GM12878 (cell line): ENCODE data around the gene TKT. TPM values are rescaled to one million over a fixed set of nuclear protein-coding genes. Genes with fewer than 3 reads are reported as not detected.

Experiments
- ATAC-seq: fragments of 200-7000 bp; cut with Tn5 transposase; 3 replicates; pipeline ENCODE4 v1.9.1; 2020; ENCODE audit warnings: mild to moderate bottlenecking, moderate library complexity
- BruUV-seq: library from RNA; stranded (reverse); fragments of 400-500 nt; replicated peaks from 2 replicates; lab custom pipeline; 2021; lab: Mats Ljungman, UMichigan
- CTCF ChIA-PET: fragments of 300-600 bp; sonication (Branson Sonifier 250); formaldehyde crosslinking; extraction: SDS; loops from one replicate; lab custom pipeline; 2021; ENCODE audit warnings: inconsistent platforms; lab: Yijun Ruan, JAX
- POLR2A ChIA-PET: fragments of 350-600 bp; formaldehyde crosslinking; extraction: SDS; loops from one replicate; lab custom pipeline; 2021; ENCODE audit warnings: inconsistent platforms; lab: Charles Lee
- RAD21 ChIA-PET: fragments of 300-600 bp; sonication (Branson Sonifier 250); formaldehyde crosslinking; loops from one replicate; lab custom pipeline; 2023; ENCODE audit warnings: antibody characterized with exemption; ENCODE audit not compliant: unreplicated experiment; lab: Charles Lee
- SMC1A ChIA-PET: fragments of 300-600 bp; sonication (Branson Sonifier 250); formaldehyde crosslinking; loops from one replicate; lab custom pipeline; 2023; ENCODE audit not compliant: unreplicated experiment, uncharacterized antibody; lab: Charles Lee
- DNase-seq: peaks from one replicate; pipeline ENCODE4 v3.0.0-alpha.2; 2011; ENCODE audit warnings: low read depth, low spot score
- FAIRE-seq: peaks from 3 replicates; lab custom pipeline; 2011; peaks lifted over from hg19 to GRCh38; lab: Jason Lieb, UNC
- H2AFZ ChIP-seq: 2 replicates; pipeline ENCODE4 v1.6.0; 2011; ENCODE audit warnings: low read depth, low read length, control low read depth; ENCODE audit not compliant: control insufficient read depth
- H3K27ac ChIP-seq: 2 replicates; pipeline ENCODE4 v1.5.1; 2011; ENCODE audit warnings: control low read depth; ENCODE audit not compliant: control insufficient read depth, insufficient read depth
- H3K27me3 ChIP-seq, 2 experiments: replicated peaks in 1 of 2; 2 replicates each; pipeline versions ENCODE4 v1.6.0 to v1.6.1; 2011; ENCODE audit warnings: low read length in 1 of 2; ENCODE audit not compliant: control insufficient read depth in 2 of 2, insufficient read depth in 2 of 2
- H3K36me3 ChIP-seq, 2 experiments: 2 replicates each; pipeline ENCODE4 v1.5.1; 2011; ENCODE audit warnings: low read length in 1 of 2; ENCODE audit not compliant: control insufficient read depth in 2 of 2, insufficient read depth in 2 of 2
- H3K4me1 ChIP-seq: 2 replicates; pipeline ENCODE4 v1.6.1; 2011; ENCODE audit warnings: mild to moderate bottlenecking, low read length, moderate library complexity, mixed read lengths; ENCODE audit not compliant: control insufficient read depth, insufficient read depth
- H3K4me2 ChIP-seq: 2 replicates; pipeline ENCODE4 v1.6.0; 2011; ENCODE audit warnings: control low read depth; ENCODE audit not compliant: control insufficient read depth, insufficient read depth
- H3K4me3 ChIP-seq: fragments of 200-600 bp; sonication (generic); 2 replicates; pipeline ENCODE4 v1.5.1; 2016
- H3K79me2 ChIP-seq: 2 replicates; pipeline ENCODE4 v1.6.0; 2011; ENCODE audit warnings: low read length; ENCODE audit not compliant: control insufficient read depth, insufficient read depth
- H3K9ac ChIP-seq: 2 replicates; pipeline ENCODE4 v1.8.0; 2011; ENCODE audit warnings: low read length, control low read depth, mixed read lengths; ENCODE audit not compliant: control insufficient read depth, insufficient read depth
- H3K9me3 ChIP-seq: replicated peaks from 3 replicates; pipeline ENCODE4 v1.5.1; 2011; ENCODE audit warnings: mild to moderate bottlenecking, low read length; ENCODE audit not compliant: control insufficient read depth, insufficient read depth
- H4K20me1 ChIP-seq: 2 replicates; pipeline ENCODE4 v1.6.0; 2011; ENCODE audit not compliant: control insufficient read depth, insufficient read depth
- ATF2 ChIP-seq: IDR thresholded peaks from 2 replicates; pipeline ENCODE4 v1.6.1; 2012; ENCODE audit warnings: low read length, inconsistent platforms
- BHLHE40 ChIP-seq, 2 experiments: fragments of 450-650 bp in 1 of 2; IDR thresholded peaks; 2 replicates each; pipeline ENCODE4 v1.6.1; 2011 to 2017; ENCODE audit warnings: low read depth in 2 of 2, borderline replicate concordance in 1 of 2, improper control_type of control experiment in 1 of 2, low read length in 1 of 2, mild to moderate bottlenecking in 1 of 2
- CBX5 ChIP-seq: sonication (generic); IDR thresholded peaks from 2 replicates; pipeline ENCODE4 v1.6.1; 2016; ENCODE audit warnings: low read depth, moderate library complexity, mild to moderate bottlenecking, inconsistent platforms
- CREM ChIP-seq: IDR thresholded peaks from 2 replicates; pipeline ENCODE4 v1.6.1; 2014; ENCODE audit warnings: antibody characterized with exemption, low read depth
- E4F1 ChIP-seq: fragments of 450-650 bp; IDR thresholded peaks from 2 replicates; pipeline ENCODE4 v1.6.1; 2018; ENCODE audit warnings: borderline replicate concordance, mild to moderate bottlenecking; ENCODE audit not compliant: partially characterized antibody
- FOS ChIP-seq: IDR thresholded peaks from 3 replicates; pipeline ENCODE4 v1.6.1; 2011; ENCODE audit warnings: borderline replicate concordance; ENCODE audit not compliant: insufficient read length; ENCODE audit errors: extremely low read depth
- IKZF2 ChIP-seq, 2 experiments: fragments of 450-650 bp; IDR thresholded peaks; 2 replicates each; pipeline ENCODE4 v1.6.1; 2017; ENCODE audit warnings: mild to moderate bottlenecking in 2 of 2, moderate library complexity in 2 of 2
- KDM1A ChIP-seq: fragments of 200-600 bp; sonication (generic); IDR thresholded peaks from 2 replicates; pipeline ENCODE4 v1.6.1; 2016; ENCODE audit warnings: borderline replicate concordance
- MAX ChIP-seq: IDR thresholded peaks from 2 replicates; pipeline ENCODE4 v1.6.1; 2012; ENCODE audit warnings: low read depth, low read length, improper control_type of control experiment
- POLR2A ChIP-seq: IDR thresholded peaks from 2 replicates; pipeline ENCODE4 v1.6.1; 2011; ENCODE audit warnings: low read depth, mild to moderate bottlenecking, low read length
- STAT3 ChIP-seq: IDR thresholded peaks from 2 replicates; pipeline ENCODE4 v1.6.1; 2011; ENCODE audit warnings: low read depth, low read length, improper control_type of control experiment
- YY1 ChIP-seq: IDR thresholded peaks from 2 replicates; pipeline ENCODE4 v1.6.1; 2011; ENCODE audit warnings: low read depth, mild to moderate bottlenecking, low read length
- ZNF274 ChIP-seq: IDR thresholded peaks from one replicate; pipeline ENCODE4 v1.8.0; 2011; ENCODE audit not compliant: insufficient read length, insufficient read depth
- ZNF622 ChIP-seq: fragments of 450-650 bp; IDR thresholded peaks from 2 replicates; pipeline ENCODE4 v1.6.1; 2017; ENCODE audit warnings: mild to moderate bottlenecking, inconsistent platforms
- WGBS: methylation state at CpG from one replicate; pipeline ENCODE4 v1.1.6; 2016; ENCODE audit warnings: low lambda C conversion rate; ENCODE audit not compliant: insufficient replicate concordance, insufficient coverage; ENCODE audit errors: missing lambda C conversion rate; 5-methylcytosine and 5-hydroxymethylcytosine counted together
- in situ Hi-C: fragments of 300-500 bp; cut with MboI; formaldehyde crosslinking; loops from 9 replicates; pipeline ENCODE4 v1.14.3; 2018; ENCODE audit warnings: mixed read lengths
- intact Hi-C: fragments of 100-400 bp; cut with micrococcal nuclease; formaldehyde crosslinking; loops from one replicate; pipeline ENCODE4 v1.14.2; 2022; ENCODE audit not compliant: unreplicated experiment
- polyA plus RNA-seq, 11 experiments: library from polyadenylated mRNA; depleted of rRNA in 4 of 11; unstranded in 6 of 11; stranded (reverse) in 5 of 11; fragments of >200 nt; fragmentation: Nextera tagmentation in 4 of 11; fragmentation: Illumina TruSeq in 1 of 11; extraction: Ambion mirVana in 4 of 11; extraction: Trizol in 1 of 11; gene quantifications; 1 replicate in 1 of 11; 2 replicates in 10 of 11; pipeline versions ENCODE4 v1.2.1 to v1.2.3, GENCODE V29; 2011 to 2016; ENCODE audit warnings: inconsistent platforms in 2 of 11, missing spikeins in 2 of 11, low read depth in 1 of 11
- total RNA-seq, 4 experiments: library from RNA; depleted of rRNA in 3 of 4; stranded (reverse); fragments of >200 nt in 3 of 4; fragmentation: Illumina TruSeq in 1 of 4; extraction: Trizol in 1 of 4; gene quantifications; 2 replicates each; pipeline versions ENCODE4 v1.2.1 to v1.2.3, GENCODE V29; 2013 to 2021
- TF ChIP-seq, protein P1 (sequence below): fragments of 450-650 bp; formaldehyde crosslinking; IDR thresholded peaks from 2 replicates; pipeline ENCODE4 v1.5.0; 2022; ENCODE audit warnings: mild to moderate bottlenecking, missing genetic modification characterization
- TF ChIP-seq, protein P2 (sequence below), 3 experiments: IDR thresholded peaks in 2 of 3; conservative IDR thresholded peaks in 1 of 3; 2 replicates each; pipeline ENCODE4 v1.5.1; 2011; ENCODE audit warnings: low read depth in 3 of 3, low read length in 3 of 3, mild to moderate bottlenecking in 3 of 3, control low read depth in 2 of 3, moderate library complexity in 2 of 3, inconsistent platforms in 1 of 3, mixed read lengths in 1 of 3; ENCODE audit not compliant: control insufficient read depth in 2 of 3, insufficient read depth in 1 of 3; ENCODE audit errors: extremely low read depth in 1 of 3

Gene TKT
- total and polyA plus RNA-seq, 10 of the 15 experiments (the other 5 are each of a cell fraction or from before 2014, with no cell fraction given): 56.4 to 385 (median 143) TPM

DNA sequence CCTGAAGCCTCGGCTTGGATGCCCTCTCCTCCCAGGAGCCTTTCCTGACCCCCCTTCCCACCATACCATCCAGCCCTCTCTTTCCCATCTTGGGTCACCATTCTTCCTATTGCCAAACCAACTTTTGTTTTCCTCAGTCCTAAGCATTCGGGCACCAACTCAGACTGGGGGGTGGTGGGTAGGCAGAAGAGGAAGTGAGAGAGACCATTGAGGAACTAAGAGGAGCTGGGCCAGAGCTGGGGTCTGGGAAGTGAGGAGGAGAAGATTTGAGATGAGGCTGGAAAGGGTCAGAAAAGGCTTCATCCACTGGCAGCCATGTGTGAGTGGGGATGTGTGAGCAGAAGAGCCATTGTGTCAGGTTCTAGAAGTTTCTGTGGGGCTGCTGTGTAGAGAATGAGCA lies 37.7 kb downstream of the TKT start:
- SMC1A ChIA-PET: interaction anchor here (1.0 kb wide), 1 partner anchor 86 kb away, joined by 3 read pairs; no protein-coding TSS in a partner anchor
- POLR2A ChIA-PET: no interaction called here
- Histone ChIP-seq H3K9ac (no peak overlapping the region), H3K4me1 (no peaks in the 10 kb centered on the region), H3K4me3 (no peak overlapping the region), H3K27me3 (no peaks in the 10 kb centered on the region), H3K79me2 (no peaks in the 10 kb centered on the region), H3K27ac (no peak overlapping the region), H3K4me2 (no peak overlapping the region), H3K9me3 (no peaks in the 10 kb centered on the region; the same call in 2 of the 3 replicates), H2AFZ (no peak overlapping the region), H4K20me1 (no peaks in the 10 kb centered on the region), H3K36me3 (peaks cover 3 to 6% of the 10 kb centered on the region in 2 experiments; a peak in 3 of 4 replicates)
- ATAC-seq (no peak), FAIRE-seq (no peak), DNase-seq (no peak)
- WGBS: 59% methylated on average over 2 of the region's 2 CpGs
- intact Hi-C loops (no loop called here), in situ Hi-C loops (no loop called here)
- RAD21 ChIA-PET: no interaction called here
- CTCF ChIA-PET: interaction anchor here (0.6 to 0.8 kb wide), 2 partner anchors 86 to 104 kb away, joined by 3 read pairs; no protein-coding TSS in a partner anchor
- no TSS peak for BruUV-seq
- no peak for TF ChIP-seq ZNF622
- TF ChIP-seq YY1: no peak
- no peak for TF ChIP-seq KDM1A
- no peak for TF ChIP-seq E4F1
- TF ChIP-seq, protein P1, sequence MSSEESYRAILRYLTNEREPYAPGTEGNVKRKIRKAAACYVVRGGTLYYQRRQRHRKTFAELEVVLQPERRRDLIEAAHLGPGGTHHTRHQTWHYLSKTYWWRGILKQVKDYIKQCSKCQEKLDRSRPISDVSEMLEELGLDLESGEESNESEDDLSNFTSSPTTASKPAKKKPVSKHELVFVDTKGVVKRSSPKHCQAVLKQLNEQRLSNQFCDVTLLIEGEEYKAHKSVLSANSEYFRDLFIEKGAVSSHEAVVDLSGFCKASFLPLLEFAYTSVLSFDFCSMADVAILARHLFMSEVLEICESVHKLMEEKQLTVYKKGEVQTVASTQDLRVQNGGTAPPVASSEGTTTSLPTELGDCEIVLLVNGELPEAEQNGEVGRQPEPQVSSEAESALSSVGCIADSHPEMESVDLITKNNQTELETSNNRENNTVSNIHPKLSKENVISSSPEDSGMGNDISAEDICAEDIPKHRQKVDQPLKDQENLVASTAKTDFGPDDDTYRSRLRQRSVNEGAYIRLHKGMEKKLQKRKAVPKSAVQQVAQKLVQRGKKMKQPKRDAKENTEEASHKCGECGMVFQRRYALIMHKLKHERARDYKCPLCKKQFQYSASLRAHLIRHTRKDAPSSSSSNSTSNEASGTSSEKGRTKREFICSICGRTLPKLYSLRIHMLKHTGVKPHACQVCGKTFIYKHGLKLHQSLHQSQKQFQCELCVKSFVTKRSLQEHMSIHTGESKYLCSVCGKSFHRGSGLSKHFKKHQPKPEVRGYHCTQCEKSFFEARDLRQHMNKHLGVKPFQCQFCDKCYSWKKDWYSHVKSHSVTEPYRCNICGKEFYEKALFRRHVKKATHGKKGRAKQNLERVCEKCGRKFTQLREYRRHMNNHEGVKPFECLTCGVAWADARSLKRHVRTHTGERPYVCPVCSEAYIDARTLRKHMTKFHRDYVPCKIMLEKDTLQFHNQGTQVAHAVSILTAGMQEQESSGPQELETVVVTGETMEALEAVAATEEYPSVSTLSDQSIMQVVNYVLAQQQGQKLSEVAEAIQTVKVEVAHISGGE (CRISPR knock-in tag): no peak
- TF ChIP-seq MAX: no peak
- no peak for TF ChIP-seq POLR2A
- no peak for TF ChIP-seq IKZF2 (IDR thresholded peaks at IDR 0.05)
- no peak for TF ChIP-seq BHLHE40 (IDR thresholded peaks at IDR 0.05; ENCODE audit: borderline replicate concordance in 1 of 2, low read depth in 2 of 2, low read length in 1 of 2)
- TF ChIP-seq ZNF274: no peak
- TF ChIP-seq FOS: no peak
- TF ChIP-seq ATF2: no peak
- TF ChIP-seq CBX5: no peak
- TF ChIP-seq, protein P2, sequence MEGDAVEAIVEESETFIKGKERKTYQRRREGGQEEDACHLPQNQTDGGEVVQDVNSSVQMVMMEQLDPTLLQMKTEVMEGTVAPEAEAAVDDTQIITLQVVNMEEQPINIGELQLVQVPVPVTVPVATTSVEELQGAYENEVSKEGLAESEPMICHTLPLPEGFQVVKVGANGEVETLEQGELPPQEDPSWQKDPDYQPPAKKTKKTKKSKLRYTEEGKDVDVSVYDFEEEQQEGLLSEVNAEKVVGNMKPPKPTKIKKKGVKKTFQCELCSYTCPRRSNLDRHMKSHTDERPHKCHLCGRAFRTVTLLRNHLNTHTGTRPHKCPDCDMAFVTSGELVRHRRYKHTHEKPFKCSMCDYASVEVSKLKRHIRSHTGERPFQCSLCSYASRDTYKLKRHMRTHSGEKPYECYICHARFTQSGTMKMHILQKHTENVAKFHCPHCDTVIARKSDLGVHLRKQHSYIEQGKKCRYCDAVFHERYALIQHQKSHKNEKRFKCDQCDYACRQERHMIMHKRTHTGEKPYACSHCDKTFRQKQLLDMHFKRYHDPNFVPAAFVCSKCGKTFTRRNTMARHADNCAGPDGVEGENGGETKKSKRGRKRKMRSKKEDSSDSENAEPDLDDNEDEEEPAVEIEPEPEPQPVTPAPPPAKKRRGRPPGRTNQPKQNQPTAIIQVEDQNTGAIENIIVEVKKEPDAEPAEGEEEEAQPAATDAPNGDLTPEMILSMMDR (IDR thresholded peaks at IDR 0.05 in 2 of 3, conservative IDR thresholded peaks at IDR 0.05 in 1 of 3; ENCODE audit: control insufficient read depth in 2 of 3, extremely low read depth in 1 of 3, insufficient read depth in 1 of 3, low read depth in 3 of 3, low read length in 3 of 3): no peak
- TF ChIP-seq CREM: no peak
- no peak for TF ChIP-seq STAT3
- TF ChIP-seq, all 136 proteins: peak for 0
